NCI-H2107 (cell line): ENCODE results near the gene AGBL4.

Experiments
- DNase-seq: peaks from one replicate; lab custom pipeline; 2025; lab: John Stamatoyannopoulos, UW

Gene AGBL4

GRCh38 chr1:48889082-48889481 is 1134.7 kb downstream of the AGBL4 start:
- DNase-seq: no peak

GRCh38 chr1:48887796-48888195 is 1136.0 kb downstream of the AGBL4 start:
- no peak for DNase-seq

- no peak for DNase-seq
These were observed 1141.7 kb downstream of the AGBL4 start for GRCh38 chr1:48882020-48882419.

- DNase-seq: no peak
These were observed 1145.4 kb downstream of the AGBL4 start for GRCh38 chr1:48878191-48878940.

GRCh38 chr1:48876330-48876785 is 1147.4 kb downstream of the AGBL4 start:
- DNase-seq: no peak

- DNase-seq: no peak
These were observed 1148.0 kb downstream of the AGBL4 start for GRCh38 chr1:48875552-48876329.

- DNase-seq: no peak
These were observed 1149.8 kb downstream of the AGBL4 start for GRCh38 chr1:48873944-48874343.

GRCh38 chr1:48870596-48870995 is 1153.2 kb downstream of the AGBL4 start:
- DNase-seq: no peak

- DNase-seq: no peak
These were observed 1154.4 kb downstream of the AGBL4 start for GRCh38 chr1:48869116-48869893.

- no peak for DNase-seq
These were observed 1158.8 kb downstream of the AGBL4 start for GRCh38 chr1:48864913-48865312.

- peak; percentile 82 for DNase-seq
These were observed 1164.3 kb downstream of the AGBL4 start for GRCh38 chr1:48859456-48859855.

- DNase-seq: no peak
These were observed 1165.4 kb downstream of the AGBL4 start for GRCh38 chr1:48858200-48858920.

- no peak for DNase-seq
These were observed 1170.7 kb downstream of the AGBL4 start for GRCh38 chr1:48853006-48853405.

- no peak for DNase-seq
These were observed 1172.1 kb downstream of the AGBL4 start for GRCh38 chr1:48851638-48852037.

GRCh38 chr1:48848035-48848434 is 1175.7 kb downstream of the AGBL4 start:
- DNase-seq: no peak

GRCh38 chr1:48846441-48846840 is 1177.3 kb downstream of the AGBL4 start:
- DNase-seq: no peak

- no peak for DNase-seq
These were observed 1179.6 kb downstream of the AGBL4 start for GRCh38 chr1:48844187-48844586.

GRCh38 chr1:48841966-48842365 is 1181.8 kb downstream of the AGBL4 start:
- DNase-seq: no peak

- no peak for DNase-seq
These were observed 1182.3 kb downstream of the AGBL4 start for GRCh38 chr1:48841461-48841860.

GRCh38 chr1:48831120-48831978 is 1192.4 kb downstream of the AGBL4 start:
- DNase-seq: peak; percentile 24

- no peak for DNase-seq
These were observed 1193.0 kb downstream of the AGBL4 start for GRCh38 chr1:48830715-48831114.
